GM19397 (cell line): ENCODE measurements around the gene OR2S2.

Experiments used
- ATAC-seq: cut with Tn5 transposase; IDR thresholded peaks from one replicate; pipeline ENCODE4 v1.9.1; 2021; ENCODE audit warnings: mild to moderate bottlenecking, moderate library complexity; ENCODE audit not compliant: unreplicated experiment

The OR2S2 gene

GRCh38 chr9:35965011-35965410, 7.1 kb upstream of the OR2S2 start:
- ATAC-seq, result no peak

- ATAC-seq, result no peak
Measured at GRCh38 chr9:35962126-35962906, 4.4 kb upstream of the OR2S2 start.

GRCh38 chr9:35960039-35960655, 2.2 kb upstream of the OR2S2 start:
- no peak for ATAC-seq

- no peak for ATAC-seq
Measured at GRCh38 chr9:35956651-35957050, 1.3 kb downstream of the OR2S2 start.

- no peak for ATAC-seq
Measured at GRCh38 chr9:35954942-35955546, 2.9 kb downstream of the OR2S2 start.

- ATAC-seq, result no peak
Measured at GRCh38 chr9:35952526-35953191, 5.3 kb downstream of the OR2S2 start.

GRCh38 chr9:35951736-35952135, 6.2 kb downstream of the OR2S2 start:
- ATAC-seq, result no peak

GRCh38 chr9:35948901-35949318, 9.0 kb downstream of the OR2S2 start:
- no peak for ATAC-seq

- ATAC-seq, result no peak
Measured at GRCh38 chr9:35948451-35948850, 9.5 kb downstream of the OR2S2 start.

GRCh38 chr9:35945341-35946018, 12.5 kb downstream of the OR2S2 start:
- no peak for ATAC-seq

- no peak for ATAC-seq
Measured at GRCh38 chr9:35944841-35945240, 13.1 kb downstream of the OR2S2 start.

- no peak for ATAC-seq
Measured at GRCh38 chr9:35944173-35944572, 13.8 kb downstream of the OR2S2 start.

- no peak for ATAC-seq
Measured at GRCh38 chr9:35942286-35942685, 15.7 kb downstream of the OR2S2 start.

GRCh38 chr9:35940458-35941407, 17.2 kb downstream of the OR2S2 start:
- ATAC-seq, result no peak

GRCh38 chr9:35939679-35940250, 18.2 kb downstream of the OR2S2 start:
- no peak for ATAC-seq

- ATAC-seq, result no peak
Measured at GRCh38 chr9:35938474-35939356, 19.2 kb downstream of the OR2S2 start.

- no peak for ATAC-seq
Measured at GRCh38 chr9:35937227-35937626, 20.7 kb downstream of the OR2S2 start.

GRCh38 chr9:35935755-35936509, 22.0 kb downstream of the OR2S2 start:
- no peak for ATAC-seq
